ENCODE results near the gene TP53INP2.
"Not testable (repeated sequence)": the region's sequence is repeated elsewhere in the genome, so short reads cannot be mapped to it uniquely, and the experiment has no call there.

The TP53INP2 gene

DNA sequence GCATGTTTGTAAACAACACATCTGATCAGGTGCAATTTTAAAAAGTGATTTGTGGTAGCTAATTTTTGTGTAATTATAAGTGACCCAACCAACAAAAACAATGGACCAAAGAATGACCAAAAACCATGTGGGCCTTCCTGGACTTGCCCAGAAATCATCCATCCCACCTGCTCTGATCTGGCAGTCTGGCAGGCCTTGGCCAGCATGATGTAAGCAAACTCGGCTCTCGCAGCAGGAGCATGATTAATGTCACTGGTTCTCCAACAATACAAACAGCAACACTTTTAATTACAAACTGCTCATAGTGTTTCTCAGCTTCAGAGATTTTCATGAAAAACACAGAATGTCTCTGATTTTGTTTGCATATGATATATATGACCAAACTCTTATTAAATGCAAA is 16.1 kb downstream of the TP53INP2 start:
- peak in 5 of 56 donors; percentile 5 to 12 (median 7) for DNase-seq

GRCh38 chr20:34722560-34722959 is 18.4 kb downstream of the TP53INP2 start:
- not testable (repeated sequence) for DNase-seq

DNA sequence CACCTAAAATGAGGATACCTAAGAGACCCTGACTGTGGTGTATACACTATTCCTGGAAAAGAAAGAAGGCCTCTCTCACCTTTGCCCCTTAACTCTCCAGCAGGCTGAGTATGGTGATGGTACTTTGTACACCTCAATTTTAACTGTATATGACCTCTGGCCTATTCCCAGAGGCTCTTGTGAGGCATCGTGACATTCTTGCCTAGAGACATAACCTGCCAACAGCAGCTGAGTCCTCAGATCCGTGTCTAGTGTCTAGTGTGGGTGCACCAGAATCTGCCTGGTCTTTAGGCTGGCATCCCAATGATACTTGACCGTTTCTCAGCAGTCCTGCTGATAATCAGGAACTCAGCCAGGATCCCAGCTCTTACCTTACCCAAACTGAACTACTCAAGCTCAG is 20.0 kb downstream of the TP53INP2 start:
- no peak for DNase-seq

DNA sequence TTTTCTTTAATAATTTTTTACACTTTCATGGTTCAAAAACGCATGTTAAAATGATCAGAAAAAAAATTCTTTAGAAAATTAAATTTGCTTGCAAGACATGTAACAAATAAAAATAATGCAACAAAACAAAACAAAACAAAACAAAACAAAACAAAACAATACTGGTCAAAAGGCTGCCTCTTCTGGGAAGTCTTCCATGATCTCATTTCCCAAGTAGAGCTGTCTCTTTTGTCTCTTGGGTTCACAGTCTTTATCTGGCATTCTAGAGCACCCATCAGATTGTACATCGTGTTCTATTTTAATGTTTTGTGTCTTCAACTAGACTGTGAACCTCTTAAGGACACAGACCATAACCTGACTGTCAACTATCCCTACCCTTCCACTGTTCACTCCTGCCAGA is 25.3 kb downstream of the TP53INP2 start:
- no peak for DNase-seq

GRCh38 chr20:34732523-34732922 is 28.4 kb downstream of the TP53INP2 start:
- no peak for DNase-seq

DNA sequence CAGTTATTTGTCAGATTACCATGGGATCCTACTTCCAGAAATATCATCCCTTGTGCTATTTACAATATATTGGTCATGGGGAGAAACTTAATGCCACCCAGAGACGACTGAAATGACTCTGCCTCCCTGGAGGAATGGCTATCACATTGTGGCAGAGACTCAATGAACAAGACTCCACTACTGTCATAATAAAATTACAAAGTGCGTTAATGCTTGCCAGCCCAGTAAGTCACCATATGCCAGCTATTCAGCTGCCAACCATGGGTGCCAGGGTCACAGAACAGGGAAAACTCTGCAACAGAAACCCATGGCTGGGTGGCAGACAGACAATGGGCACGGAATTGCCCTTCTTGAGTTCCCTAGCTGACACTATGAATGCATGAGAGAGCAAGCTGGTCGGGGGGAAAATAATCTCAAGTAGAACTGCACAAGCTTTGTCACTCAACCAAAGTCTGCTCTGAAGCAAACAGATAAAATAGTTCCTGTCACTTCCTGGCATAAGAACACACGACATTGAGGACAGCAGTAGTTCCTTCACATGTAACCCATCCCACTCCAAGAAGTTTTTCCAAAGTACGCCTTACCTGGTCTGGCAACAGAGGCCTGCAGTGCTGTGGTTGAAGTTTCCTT is 32.1 kb downstream of the TP53INP2 start:
- DNase-seq = no peak

- DNase-seq = no peak
Measured at GRCh38 chr20:34743039-34743438, 38.9 kb downstream of the TP53INP2 start.

GRCh38 chr20:34744340-34744739 is 40.2 kb downstream of the TP53INP2 start:
- DNase-seq = no peak

DNA sequence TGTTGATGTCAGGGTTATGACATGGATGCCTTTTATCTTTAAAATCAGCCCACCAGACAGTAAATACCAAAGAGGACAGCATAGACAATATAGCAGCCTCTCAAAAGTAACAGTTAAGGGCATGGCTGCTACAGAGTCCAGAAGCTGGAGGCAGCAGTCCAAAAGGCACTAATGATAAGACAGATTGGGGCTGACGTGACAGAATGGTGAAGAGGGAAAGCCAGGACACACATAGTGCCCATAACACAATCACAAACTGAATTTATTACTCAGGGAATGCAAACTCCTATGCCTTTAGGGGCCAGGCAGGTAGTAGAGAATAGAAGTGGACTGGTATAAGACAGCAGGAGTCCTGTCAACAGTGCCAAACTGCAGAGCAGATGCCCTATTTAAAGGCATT is 40.7 kb downstream of the TP53INP2 start:
- no peak for DNase-seq

DNA sequence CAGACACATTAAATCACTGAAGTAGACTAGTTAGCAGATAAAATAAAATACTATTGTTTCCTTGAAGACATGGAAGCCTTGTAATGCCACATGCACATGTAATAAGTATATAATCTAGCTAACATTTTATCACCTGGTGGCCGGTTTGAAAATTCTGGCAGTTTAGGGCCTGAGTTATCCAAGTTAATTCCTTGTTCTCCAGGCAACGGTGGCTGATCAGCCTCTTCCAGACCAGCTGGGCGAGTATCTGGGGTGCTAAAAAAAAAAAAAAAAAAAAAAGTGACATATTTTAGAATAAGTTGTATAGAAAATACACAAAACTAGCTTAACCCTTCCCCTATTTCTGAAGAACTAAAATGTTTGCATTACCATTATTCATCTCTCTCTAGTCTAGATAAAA is 42.5 kb downstream of the TP53INP2 start:
- DNase-seq = no peak

DNA sequence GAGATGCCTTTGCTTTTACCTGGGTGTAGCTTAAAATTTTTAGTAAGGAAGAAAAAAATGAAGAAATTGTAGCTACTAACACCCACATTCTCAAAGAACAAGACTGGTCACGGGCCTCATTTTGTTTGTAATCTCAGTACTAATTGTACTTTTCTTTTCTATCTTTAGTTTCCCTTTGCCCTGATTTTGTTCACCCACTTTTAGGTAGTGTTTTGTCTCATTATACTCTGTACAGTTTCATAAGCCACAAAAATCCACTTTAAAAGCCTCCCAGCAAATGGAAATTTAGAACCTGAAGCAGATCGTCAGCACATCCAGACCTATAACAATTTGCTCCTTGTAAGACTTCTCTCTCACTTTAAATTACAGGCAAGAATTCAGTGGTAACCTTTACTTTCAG is 43.3 kb downstream of the TP53INP2 start:
- no peak for DNase-seq

- no peak for DNase-seq
Measured at GRCh38 chr20:34748709-34749108, 44.6 kb downstream of the TP53INP2 start.

DNA sequence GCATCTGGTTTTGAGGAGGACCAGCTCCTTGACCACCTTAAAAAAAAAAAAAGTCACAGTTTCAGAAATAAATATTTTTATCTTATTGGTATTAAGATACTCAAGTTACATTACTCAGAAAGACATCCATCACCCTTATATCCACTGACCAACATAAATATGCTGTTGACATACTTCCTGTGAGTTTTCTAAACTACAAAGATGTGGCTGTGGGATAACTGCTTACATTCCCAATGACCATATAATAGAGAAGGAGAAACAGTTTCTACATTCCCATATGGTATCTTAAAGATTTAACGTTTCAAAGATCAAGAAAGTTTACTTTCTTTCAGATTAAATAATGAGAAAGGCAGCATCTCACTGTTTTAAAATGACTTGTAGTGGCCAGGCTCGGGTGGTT is 46.3 kb downstream of the TP53INP2 start:
- no peak for DNase-seq

GRCh38 chr20:34751453-34751852 is 47.3 kb downstream of the TP53INP2 start:
- DNase-seq = no peak

- DNase-seq = no peak
Measured at GRCh38 chr20:34753706-34754461, 49.7 kb downstream of the TP53INP2 start.

GRCh38 chr20:34754611-34755010 is 50.5 kb downstream of the TP53INP2 start:
- no peak for DNase-seq

DNA sequence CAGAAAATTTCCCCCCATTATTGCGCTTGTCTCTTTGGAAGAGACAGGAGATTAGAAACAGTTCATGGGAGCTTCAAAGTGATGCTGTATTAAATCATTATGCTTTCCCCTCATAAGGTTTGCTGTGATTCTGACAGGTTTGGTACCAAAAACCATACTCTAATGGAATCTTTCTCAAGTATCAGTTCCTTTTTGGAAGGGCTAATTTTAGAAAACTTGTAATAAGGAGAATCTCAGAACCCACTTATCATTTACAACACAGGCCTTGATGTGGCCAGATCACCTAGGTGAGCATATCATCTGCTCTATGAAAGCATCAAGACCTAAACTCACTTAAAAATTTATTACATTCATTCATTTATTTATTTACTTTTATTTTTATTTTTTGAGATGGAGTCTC is 51.2 kb downstream of the TP53INP2 start:
- DNase-seq = no peak

- DNase-seq = no peak
Measured at GRCh38 chr20:34762031-34762555, 57.9 kb downstream of the TP53INP2 start.
